HepG2 (cell line): ENCODE measurements around the gene GPT2. TPM values are rescaled to one million over a fixed set of nuclear protein-coding genes. Genes with fewer than 3 reads are reported as not detected.

ENCODE experiments used
- ATAC-seq: fragments of 200-7000 bp; cut with Tn5 transposase; 3 replicates; pipeline ENCODE4 v1.9.1; 2020; ENCODE audit warnings: mild to moderate bottlenecking, moderate library complexity
- BruUV-seq: library from RNA; stranded (reverse); fragments of 400-500 nt; replicated peaks from 2 replicates; lab custom pipeline; 2021; lab: Mats Ljungman, UMichigan
- CTCF ChIA-PET: fragments of 300-600 bp; formaldehyde crosslinking; extraction: SDS; loops from one replicate; lab custom pipeline; 2021; ENCODE audit warnings: low total read pairs, inconsistent platforms, low intra/inter-chr PET ratio; lab: Yijun Ruan, JAX
- POLR2A ChIA-PET: fragments of 350-600 bp; sonication (Branson Sonifier 250); formaldehyde crosslinking; loops from one replicate; lab custom pipeline; 2020; ENCODE audit warnings: antibody characterized with exemption, inconsistent platforms; lab: Yijun Ruan, JAX
- DNase-seq: peaks from one replicate; pipeline ENCODE4 v3.0.0-alpha.2; 2015; ENCODE audit warnings: low spot score
- FAIRE-seq: peaks from 3 replicates; lab custom pipeline; 2011; peaks lifted over from hg19 to GRCh38; lab: Jason Lieb, UNC
- H2AFZ ChIP-seq: one replicate; pipeline ENCODE4 v1.6.1; 2011; ENCODE audit warnings: low read length, inconsistent platforms
- H3K27ac ChIP-seq: fragments of 300-600 bp; 3 replicates; pipeline ENCODE4 v1.8.0; 2011; ENCODE audit warnings: mixed run types, mild to moderate bottlenecking, mixed read lengths, low read length, inconsistent platforms; ENCODE audit not compliant: insufficient read depth; ENCODE audit errors: extremely low read length
- H3K27me3 ChIP-seq, 2 experiments: fragments of 200-600 bp in 1 of 2; 2 replicates in 1 of 2; 3 replicates in 1 of 2; pipeline versions ENCODE4 v1.6.0 to v1.8.0; 2011; ENCODE audit warnings: low read length in 2 of 2, mild to moderate bottlenecking in 2 of 2, moderate library complexity in 2 of 2, inconsistent platforms in 1 of 2; ENCODE audit not compliant: insufficient read depth in 2 of 2, control insufficient read depth in 1 of 2
- H3K36me3 ChIP-seq, 2 experiments: fragments of 200-600 bp in 1 of 2; replicated peaks in 1 of 2; 2 replicates in 1 of 2; 3 replicates in 1 of 2; pipeline versions ENCODE4 v1.5.1 to v1.8.0; 2011; ENCODE audit warnings: low read length in 2 of 2, inconsistent platforms in 1 of 2; ENCODE audit not compliant: insufficient read depth in 2 of 2, control insufficient read depth in 1 of 2
- H3K4me1 ChIP-seq: 2 replicates; pipeline ENCODE4 v1.5.1; 2012; ENCODE audit warnings: low read length, inconsistent platforms; ENCODE audit not compliant: insufficient read depth
- H3K4me2 ChIP-seq: 2 replicates; pipeline ENCODE4 v1.6.0; 2011; ENCODE audit warnings: low read depth, low read length, inconsistent platforms
- H3K4me3 ChIP-seq, 3 experiments: fragments of 200-600 bp in 1 of 3; sonication (generic), shearing (Covaris generic) in 1 of 3; replicated peaks in 1 of 3; 2 replicates each; pipeline ENCODE4 v1.5.1; 2011 to 2016; ENCODE audit warnings: low read length in 3 of 3, inconsistent platforms in 2 of 3, low read depth in 2 of 3, mild to moderate bottlenecking in 2 of 3, control low read depth in 1 of 3, mixed read lengths in 1 of 3; ENCODE audit not compliant: insufficient read depth in 1 of 3
- H3K79me2 ChIP-seq: one replicate; pipeline ENCODE4 v1.6.1; 2011; ENCODE audit warnings: low read length, inconsistent platforms; ENCODE audit not compliant: insufficient read depth
- H3K9ac ChIP-seq: 2 replicates; pipeline ENCODE4 v1.6.0; 2011; ENCODE audit warnings: mild to moderate bottlenecking, low read depth, low read length, inconsistent platforms; ENCODE audit not compliant: insufficient read depth
- H3K9me3 ChIP-seq: 2 replicates; pipeline ENCODE4 v1.5.1; 2012; ENCODE audit warnings: mild to moderate bottlenecking, low read length
- H4K20me1 ChIP-seq: 2 replicates; pipeline ENCODE4 v1.6.0; 2011; ENCODE audit warnings: inconsistent platforms, mild to moderate bottlenecking, low read length, moderate library complexity; ENCODE audit not compliant: insufficient read depth
- ZBTB7A ChIP-seq: sonication (generic); formaldehyde crosslinking; IDR thresholded peaks from 2 replicates; pipeline ENCODE4 v1.8.0; 2022; ENCODE audit warnings: mild to moderate bottlenecking, missing genetic modification reagents
- ZNF770 ChIP-seq: sonication (generic); formaldehyde crosslinking; IDR thresholded peaks from 2 replicates; pipeline ENCODE4 v1.5.0; 2020; ENCODE audit warnings: mild to moderate bottlenecking, missing genetic modification reagents
- WGBS: methylation state at CpG from one replicate; pipeline ENCODE4 v1.1.6; 2017; ENCODE audit warnings: low lambda C conversion rate; 5-methylcytosine and 5-hydroxymethylcytosine counted together
- in situ Hi-C: cut with HindIII; loops from 2 replicates; pipeline ENCODE4 v1.10.0; 2017; ENCODE audit warnings: low pct_unique_long_range_greater_than_20kb; ENCODE audit not compliant: extremely low pct_ligation_motif_present
- intact Hi-C: fragments of 100-400 bp; cut with micrococcal nuclease; formaldehyde crosslinking; loops from one replicate; pipeline ENCODE4 v1.10.0; 2022; ENCODE audit not compliant: unreplicated experiment
- polyA plus RNA-seq, 8 experiments: library from polyadenylated mRNA; depleted of rRNA in 3 of 8; stranded (reverse) in 7 of 8; unstranded in 1 of 8; fragments of >200 nt; fragmentation: Illumina TruSeq in 4 of 8; extraction: Trizol in 4 of 8; gene quantifications; 2 replicates each; pipeline versions ENCODE4 v1.2.1 to v1.2.3, GENCODE V29; 2011 to 2016; ENCODE audit warnings: low read depth in 4 of 8, missing spikeins in 1 of 8, mixed read lengths in 1 of 8; ENCODE audit not compliant: insufficient read depth in 1 of 8
- total RNA-seq, 5 experiments: library from RNA; depleted of rRNA; stranded (reverse); fragments of >200 nt; fragmentation: Illumina TruSeq; extraction: Trizol; gene quantifications; 2 replicates each; pipeline ENCODE4 v1.2.3, GENCODE V29; 2016; ENCODE audit warnings: low read depth in 1 of 5

GPT2 gene
- total and polyA plus RNA-seq, 2 of the 13 experiments (the other 11 are each of a cell fraction or from before 2014, with no cell fraction given), result 138 to 267 TPM

DNA sequence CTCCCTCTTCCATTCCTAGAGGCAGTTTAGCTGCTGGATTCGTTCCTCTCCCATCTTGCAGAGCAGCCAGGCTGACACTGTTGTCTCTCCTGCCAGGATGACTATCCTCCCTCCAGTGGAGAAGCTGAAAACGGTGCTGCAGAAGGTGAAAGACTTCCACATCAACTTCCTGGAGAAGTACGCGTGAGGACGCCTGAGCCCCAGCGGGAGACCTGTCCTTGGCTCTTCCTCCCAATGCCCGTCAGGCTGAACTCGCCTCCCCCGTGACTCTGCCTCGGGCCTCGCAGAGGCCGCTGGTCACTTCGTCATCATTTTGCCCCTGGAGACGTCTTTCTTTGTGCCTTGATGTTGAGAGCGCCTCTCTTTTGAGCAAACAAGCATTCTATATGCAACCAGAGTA, 44.6 kb downstream of the GPT2 start:
- DNase-seq, result no peak
- no TSS peak for BruUV-seq
- POLR2A ChIA-PET, result no interaction called here
- Histone ChIP-seq H3K27me3 (no peaks in the 10 kb centered on the region), H3K4me1 (peaks cover 10% of the 10 kb centered on the region), H3K27ac (no peak overlapping the region), H3K4me2 (no peak overlapping the region), H3K9ac (no peak overlapping the region)
- WGBS, result 94% methylated on average over 15 of the region's 15 CpGs
- no peak for TF ChIP-seq ZNF770 (CRISPR knock-in tag)
- TF ChIP-seq ZBTB7A (CRISPR knock-in tag), result 0 out of 2 replicates have a peak, but pooled peaks have one; percentile 47
- TF ChIP-seq, all 625 proteins: peak for 1
- in situ Hi-C loops, result no loop called here
- H3K36me3 ChIP-seq, result peaks cover 47 to 63% of the 10 kb centered on the region in 2 experiments
- FAIRE-seq, result no peak
- no peak for ATAC-seq
- no peak overlapping the region for H3K4me3 ChIP-seq
- intact Hi-C loops, result loop anchor here (1.0 kb wide), 2 partner anchors 10 to 75 kb away; no protein-coding TSS in a partner anchor
- CTCF ChIA-PET, result interaction anchor here (1.5 to 1.9 kb wide), 2 partner anchors 71 to 75 kb away, joined by 3 to 23 read pairs; no protein-coding TSS in a partner anchor
- H3K79me2 ChIP-seq, result no peaks in the 10 kb centered on the region
- no peak overlapping the region for H2AFZ ChIP-seq
- H4K20me1 ChIP-seq, result peaks cover 25% of the 10 kb centered on the region; the same call in 1 of the 2 replicates
- no peaks in the 10 kb centered on the region for H3K9me3 ChIP-seq
